ENCODE measurements around the gene KDM4C.

The KDM4C gene

GRCh38 chr9:7115606-7116005 lies 357.8 kb downstream of the KDM4C start:
- no peak for DNase-seq

GRCh38 chr9:7117676-7118561 lies 360.1 kb downstream of the KDM4C start:
- DNase-seq = no peak

GRCh38 chr9:7118633-7119032 lies 360.9 kb downstream of the KDM4C start:
- no peak for DNase-seq

- DNase-seq = no peak
Measured at GRCh38 chr9:7119612-7120011, 361.8 kb downstream of the KDM4C start.

- no peak for DNase-seq
Measured at GRCh38 chr9:7121055-7121454, 363.3 kb downstream of the KDM4C start.

GRCh38 chr9:7121664-7122063 lies 363.9 kb downstream of the KDM4C start:
- DNase-seq = no peak

GRCh38 chr9:7123743-7124142 lies 366.0 kb downstream of the KDM4C start:
- DNase-seq = peak; percentile 36

GRCh38 chr9:7125231-7125630 lies 367.5 kb downstream of the KDM4C start:
- no peak for DNase-seq

- DNase-seq = peak; percentile 57
Measured at GRCh38 chr9:7129391-7129790, 371.6 kb downstream of the KDM4C start.

GRCh38 chr9:7130266-7130820 lies 372.6 kb downstream of the KDM4C start:
- DNase-seq = no peak

GRCh38 chr9:7132605-7133004 lies 374.8 kb downstream of the KDM4C start:
- DNase-seq = no peak

GRCh38 chr9:7135735-7136134 lies 378.0 kb downstream of the KDM4C start:
- DNase-seq = no peak

- no peak for DNase-seq
Measured at GRCh38 chr9:7137040-7137439, 379.3 kb downstream of the KDM4C start.

GRCh38 chr9:7137571-7137970 lies 379.8 kb downstream of the KDM4C start:
- DNase-seq = no peak

- DNase-seq = no peak
Measured at GRCh38 chr9:7139886-7140285, 382.1 kb downstream of the KDM4C start.

GRCh38 chr9:7140401-7140800 lies 382.6 kb downstream of the KDM4C start:
- DNase-seq = no peak

GRCh38 chr9:7143645-7144200 lies 385.9 kb downstream of the KDM4C start:
- no peak for DNase-seq

GRCh38 chr9:7144265-7145046 lies 386.7 kb downstream of the KDM4C start:
- DNase-seq = no peak

GRCh38 chr9:7145361-7146069 lies 387.7 kb downstream of the KDM4C start:
- DNase-seq = no peak

- no peak for DNase-seq
Measured at GRCh38 chr9:7146582-7146981, 388.8 kb downstream of the KDM4C start.

GRCh38 chr9:7147121-7148090 lies 389.6 kb downstream of the KDM4C start:
- no peak for DNase-seq

Data from kidney glomerular epithelial cell (primary cell).